ENCODE measurements around the gene GPC1. TPM values are rescaled to one million over a fixed set of nuclear protein-coding genes. Genes with fewer than 3 reads are reported as not detected.
A peak's percentile ranks its signal among the peaks of the same experiment; 100 is the strongest.

Gene GPC1
- polyA plus RNA-seq, 1 donor from 2014 or later, result 0.26 TPM

DNA sequence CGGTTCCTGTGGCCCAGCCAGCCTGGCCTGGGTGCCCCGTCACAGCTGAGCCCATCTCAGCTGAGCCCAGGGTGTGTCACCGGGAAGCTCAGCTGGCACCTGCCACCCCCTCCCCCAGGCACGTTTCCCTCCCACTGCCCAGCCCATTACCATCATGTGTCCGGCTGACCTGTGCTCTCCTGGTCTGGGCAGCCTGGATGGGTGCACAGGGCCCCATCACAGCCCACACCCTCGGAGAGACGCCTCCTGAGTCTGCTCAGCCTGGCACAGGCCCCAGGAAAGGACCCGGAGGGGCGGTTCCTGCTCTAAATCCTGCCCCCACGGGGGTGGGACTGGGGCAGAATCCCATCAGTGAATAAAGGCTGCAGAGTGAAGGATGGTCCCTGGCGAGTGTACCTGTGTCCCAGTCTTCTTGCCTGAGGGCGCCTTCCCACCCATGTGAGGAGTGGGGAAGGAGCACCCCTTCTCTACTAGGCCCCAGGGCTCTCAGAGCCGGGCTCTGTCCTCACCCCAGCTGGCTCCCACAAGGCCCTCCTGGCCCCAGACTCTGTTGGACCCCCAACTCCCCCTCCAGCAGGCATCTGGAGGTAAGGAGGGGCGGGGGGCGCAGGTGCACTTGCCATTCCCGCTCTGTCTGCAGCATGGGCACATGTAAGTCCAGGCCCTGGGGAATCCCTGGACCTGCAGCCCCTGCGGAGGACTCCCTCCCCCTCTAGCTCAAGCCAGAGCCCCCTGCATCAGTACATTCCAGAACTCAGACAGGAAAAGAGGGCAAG lies 21.2 kb downstream of the GPC1 start:
- Mint-ChIP-seq H3K36me3 (no peaks in the 10 kb centered on the region), H3K4me3 (no peak overlapping the region), H3K4me1 (peaks cover 0 to 6% (median 4%) of the 10 kb centered on the region in 3 donors)

GRCh38 chr2:240457223-240458043 lies 22.0 kb downstream of the GPC1 start:
- Mint-ChIP-seq H3K27me3 (peaks cover 11% of the 10 kb centered on the region), H3K9me3 (no peaks in the 10 kb centered on the region), H3K36me3 (no peaks in the 10 kb centered on the region), H3K27ac (no peak overlapping the region), H3K4me3 (no peak overlapping the region), H3K4me1 (peaks cover 0 to 6% (median 2%) of the 10 kb centered on the region in 3 donors)

More for the DNA sequence above, 21.2 kb downstream of the GPC1 start:
- Mint-ChIP-seq H3K27ac (no peak overlapping the region), H3K27me3 (peaks cover 15% of the 10 kb centered on the region), H3K9me3 (no peaks in the 10 kb centered on the region)

DNA sequence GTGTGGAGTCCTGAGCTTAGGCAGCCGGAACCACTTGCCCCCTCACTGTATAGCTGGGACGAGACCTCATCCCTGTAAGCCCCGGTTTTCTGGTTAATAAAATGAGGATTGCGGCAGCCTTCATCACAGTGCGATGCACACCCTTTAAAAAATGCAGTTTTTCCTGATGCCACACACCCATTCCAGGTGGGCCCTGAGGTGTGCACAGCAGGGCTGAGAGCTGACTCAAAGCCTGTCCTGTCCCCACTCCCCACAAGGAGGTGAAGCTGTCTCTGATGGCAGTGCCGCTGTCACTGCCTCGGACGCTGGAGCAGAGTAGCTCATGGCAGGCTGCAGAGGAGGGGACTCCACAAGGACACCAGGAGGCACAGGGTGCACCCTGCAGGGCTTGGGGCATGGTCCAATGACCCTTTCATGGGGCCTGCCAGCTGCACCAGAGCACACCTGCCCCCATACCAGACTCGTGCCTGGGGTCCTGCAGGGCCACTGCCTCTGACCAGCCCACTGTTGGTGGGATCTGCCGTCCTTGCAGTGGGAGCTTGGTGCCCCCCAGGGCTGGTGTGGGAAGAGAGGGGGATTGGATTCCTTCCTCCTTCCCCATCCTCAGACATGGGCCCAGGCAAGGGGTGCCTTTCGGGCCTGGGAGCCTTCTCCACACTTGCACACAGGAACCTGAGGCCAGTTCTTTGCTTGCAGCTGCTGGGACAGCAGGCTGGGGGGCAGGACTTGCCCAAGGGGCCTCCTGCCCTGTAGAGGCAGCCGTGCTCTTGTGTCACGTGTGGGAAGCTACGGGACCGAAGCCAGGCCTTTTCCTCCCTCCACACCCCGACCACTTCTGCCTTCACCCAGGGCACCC lies 22.8 kb downstream of the GPC1 start:
- Mint-ChIP-seq H3K36me3 (no peaks in the 10 kb centered on the region), H3K27me3 (peaks cover 11% of the 10 kb centered on the region), H3K4me3 (no peak overlapping the region), H3K9me3 (no peaks in the 10 kb centered on the region), H3K27ac (no peak overlapping the region), H3K4me1 (peaks cover 0 to 6% (median 2%) of the 10 kb centered on the region in 3 donors)

DNA sequence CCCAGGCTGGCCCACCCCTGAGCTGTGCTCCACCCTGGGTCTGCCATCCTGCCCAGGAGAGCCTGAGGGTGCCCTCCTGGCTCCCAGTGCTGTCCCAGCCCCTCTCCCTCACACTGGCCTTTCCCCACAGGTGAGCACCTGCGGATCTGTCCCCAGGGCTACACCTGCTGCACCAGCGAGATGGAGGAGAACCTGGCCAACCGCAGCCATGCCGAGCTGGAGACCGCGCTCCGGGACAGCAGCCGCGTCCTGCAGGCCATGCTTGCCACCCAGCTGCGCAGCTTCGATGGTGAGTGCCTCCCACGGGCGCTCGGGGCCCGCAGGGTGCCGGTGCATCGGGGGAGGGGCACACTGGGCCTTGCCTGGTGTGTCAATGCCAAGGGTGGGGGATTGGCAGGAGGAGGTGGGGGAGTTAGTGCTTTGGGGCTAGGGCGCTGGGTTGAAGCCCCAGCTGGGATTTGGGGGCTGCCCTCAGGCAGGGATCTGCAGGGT lies 23.5 kb downstream of the GPC1 start:
- no peak overlapping the region for H3K4me3 Mint-ChIP-seq
- H3K4me1 Mint-ChIP-seq, result peaks cover 0 to 5% (median 2%) of the 10 kb centered on the region in 3 donors
- no peaks in the 10 kb centered on the region for H3K36me3 Mint-ChIP-seq
- no peak overlapping the region for H3K27ac Mint-ChIP-seq
- H3K9me3 Mint-ChIP-seq, result no peaks in the 10 kb centered on the region
- H3K27me3 Mint-ChIP-seq, result peaks cover 10% of the 10 kb centered on the region

GRCh38 chr2:240459401-240460252 lies 24.2 kb downstream of the GPC1 start:
- H3K9me3 Mint-ChIP-seq, result no peaks in the 10 kb centered on the region
- H3K4me3 Mint-ChIP-seq, result no peak overlapping the region
- no peak overlapping the region for H3K27ac Mint-ChIP-seq
- H3K36me3 Mint-ChIP-seq, result no peaks in the 10 kb centered on the region
- H3K4me1 Mint-ChIP-seq, result peaks cover 0 to 3% (median 2%) of the 10 kb centered on the region in 3 donors
- H3K27me3 Mint-ChIP-seq, result peaks cover 4% of the 10 kb centered on the region

GRCh38 chr2:240460253-240460711 lies 24.8 kb downstream of the GPC1 start:
- Mint-ChIP-seq H3K27ac (no peak overlapping the region), H3K9me3 (no peaks in the 10 kb centered on the region), H3K4me1 (no peaks in the 10 kb centered on the region), H3K27me3 (no peaks in the 10 kb centered on the region), H3K36me3 (no peaks in the 10 kb centered on the region), H3K4me3 (no peak overlapping the region)

- Mint-ChIP-seq H3K4me3 (no peak overlapping the region), H3K27ac (no peak overlapping the region), H3K36me3 (no peaks in the 10 kb centered on the region), H3K9me3 (no peaks in the 10 kb centered on the region), H3K4me1 (no peaks in the 10 kb centered on the region), H3K27me3 (no peaks in the 10 kb centered on the region)
Measured at GRCh38 chr2:240460781-240461431, 25.4 kb downstream of the GPC1 start.

- no peak overlapping the region for H3K4me3 Mint-ChIP-seq
- H3K36me3 Mint-ChIP-seq, result no peaks in the 10 kb centered on the region
- H3K27me3 Mint-ChIP-seq, result no peaks in the 10 kb centered on the region
- H3K27ac Mint-ChIP-seq, result no peak overlapping the region
- no peaks in the 10 kb centered on the region for H3K4me1 Mint-ChIP-seq
- no peaks in the 10 kb centered on the region for H3K9me3 Mint-ChIP-seq
Measured at GRCh38 chr2:240461471-240462072, 26.1 kb downstream of the GPC1 start.

- Mint-ChIP-seq H3K36me3 (no peaks in the 10 kb centered on the region), H3K4me1 (no peaks in the 10 kb centered on the region), H3K27me3 (no peaks in the 10 kb centered on the region), H3K9me3 (no peaks in the 10 kb centered on the region), H3K4me3 (no peak overlapping the region), H3K27ac (no peak overlapping the region)
Measured at GRCh38 chr2:240462073-240462706, 26.7 kb downstream of the GPC1 start.

GRCh38 chr2:240462707-240463273 lies 27.3 kb downstream of the GPC1 start:
- Mint-ChIP-seq H3K27ac (no peak overlapping the region), H3K9me3 (no peaks in the 10 kb centered on the region), H3K4me1 (no peaks in the 10 kb centered on the region), H3K27me3 (no peaks in the 10 kb centered on the region), H3K4me3 (no peak overlapping the region), H3K36me3 (no peaks in the 10 kb centered on the region)

GRCh38 chr2:240463274-240463865 lies 27.9 kb downstream of the GPC1 start:
- no peaks in the 10 kb centered on the region for H3K27me3 Mint-ChIP-seq
- no peak overlapping the region for H3K4me3 Mint-ChIP-seq
- no peaks in the 10 kb centered on the region for H3K36me3 Mint-ChIP-seq
- no peaks in the 10 kb centered on the region for H3K4me1 Mint-ChIP-seq
- H3K27ac Mint-ChIP-seq, result peak overlapping the region in 1 of 3 donors; percentile 16
- H3K9me3 Mint-ChIP-seq, result no peaks in the 10 kb centered on the region

- H3K27ac Mint-ChIP-seq, result no peak overlapping the region
- no peaks in the 10 kb centered on the region for H3K4me1 Mint-ChIP-seq
- no peaks in the 10 kb centered on the region for H3K36me3 Mint-ChIP-seq
- H3K27me3 Mint-ChIP-seq, result no peaks in the 10 kb centered on the region
- H3K9me3 Mint-ChIP-seq, result no peaks in the 10 kb centered on the region
- H3K4me3 Mint-ChIP-seq, result no peak overlapping the region
Measured at GRCh38 chr2:240463866-240464481, 28.5 kb downstream of the GPC1 start.
